ENCODE data around the gene ZBTB39.
"Not testable (repeated sequence)": the region's sequence is repeated elsewhere in the genome, so short reads cannot be mapped to it uniquely, and the experiment has no call there.

Gene ZBTB39

GRCh38 chr12:56980941-56981530, 25.3 kb downstream of the ZBTB39 start:
- DNase-seq (ENCODE audit: low read depth), result no peak

- no peak for DNase-seq (ENCODE audit: low read depth)
Measured at GRCh38 chr12:56980268-56980667, 26.1 kb downstream of the ZBTB39 start.

DNA sequence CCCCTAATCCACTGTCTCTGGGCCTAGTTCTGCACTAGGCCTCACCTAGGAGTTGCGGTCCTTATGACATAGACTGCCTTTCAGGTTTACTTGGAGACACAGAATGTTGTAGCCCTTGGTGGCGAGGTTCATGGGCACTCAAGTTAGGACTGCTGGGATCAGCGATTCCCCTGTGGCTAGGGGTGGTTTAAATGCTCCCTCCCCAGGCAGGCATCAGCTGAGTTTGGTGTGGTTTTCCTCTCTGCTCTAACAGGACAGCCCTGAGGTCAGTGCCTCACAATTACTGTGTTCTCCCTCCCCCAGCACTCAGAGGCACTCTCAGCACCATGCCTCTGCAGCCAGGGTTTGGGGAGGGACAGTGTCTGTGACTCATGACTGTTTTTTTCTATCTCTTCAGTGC, 26.7 kb downstream of the ZBTB39 start:
- DNase-seq (ENCODE audit: low read depth), result no peak

DNA sequence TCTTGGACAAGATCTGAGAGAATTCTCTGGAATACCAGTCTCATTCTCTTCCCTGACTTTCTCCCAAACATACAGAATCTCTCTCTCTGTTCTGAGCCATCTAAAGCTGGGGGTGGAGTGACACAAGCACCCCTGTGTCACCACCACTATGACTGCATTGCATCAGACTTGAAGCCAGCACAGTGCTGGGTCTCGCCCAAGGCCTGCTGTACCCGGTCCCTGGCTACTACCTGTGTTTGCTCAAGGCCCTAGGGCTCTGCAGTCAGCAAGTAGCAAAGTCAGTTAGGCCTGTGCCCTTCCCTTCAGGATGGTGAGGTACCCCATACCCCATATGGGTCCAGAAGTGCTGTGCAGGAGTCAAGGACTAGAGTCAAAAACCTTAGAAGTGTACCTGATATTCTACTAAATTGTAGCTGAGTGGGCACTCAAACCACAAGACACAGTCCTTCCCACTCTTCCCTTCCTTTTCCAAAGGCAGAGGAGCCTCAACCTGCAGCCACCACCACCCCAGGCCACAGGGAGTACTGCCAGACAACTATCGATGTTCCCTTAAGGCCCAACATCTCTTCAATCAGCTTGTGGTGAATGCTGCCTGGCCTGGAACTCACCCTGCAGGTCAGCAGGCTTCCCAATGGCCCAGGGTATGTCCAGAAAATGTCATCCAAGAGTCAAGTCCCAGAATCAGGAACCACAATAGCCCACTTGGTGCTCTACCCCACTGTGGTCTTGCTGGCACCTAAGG, 27.8 kb downstream of the ZBTB39 start:
- DNase-seq (ENCODE audit: low read depth), result no peak

DNA sequence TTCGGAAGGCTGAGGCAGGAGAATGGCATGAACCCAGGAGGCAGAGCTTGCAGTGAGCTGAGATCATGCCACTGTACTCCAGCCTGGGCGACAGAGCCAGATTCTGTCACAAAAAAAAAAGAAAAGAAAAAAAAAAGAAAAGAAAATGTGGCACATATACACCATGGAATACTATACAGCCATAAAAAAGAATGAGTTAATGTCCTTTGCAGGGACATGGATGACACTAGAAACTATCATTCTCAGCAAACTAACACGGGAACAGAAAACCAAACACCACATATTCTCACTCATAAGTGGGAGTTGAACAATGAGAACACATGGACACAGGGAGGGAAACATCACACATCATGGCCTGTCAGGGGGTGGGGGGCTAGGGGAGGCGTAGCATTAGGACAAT, 29.0 kb downstream of the ZBTB39 start:
- DNase-seq (ENCODE audit: low read depth), result not testable (repeated sequence)

DNA sequence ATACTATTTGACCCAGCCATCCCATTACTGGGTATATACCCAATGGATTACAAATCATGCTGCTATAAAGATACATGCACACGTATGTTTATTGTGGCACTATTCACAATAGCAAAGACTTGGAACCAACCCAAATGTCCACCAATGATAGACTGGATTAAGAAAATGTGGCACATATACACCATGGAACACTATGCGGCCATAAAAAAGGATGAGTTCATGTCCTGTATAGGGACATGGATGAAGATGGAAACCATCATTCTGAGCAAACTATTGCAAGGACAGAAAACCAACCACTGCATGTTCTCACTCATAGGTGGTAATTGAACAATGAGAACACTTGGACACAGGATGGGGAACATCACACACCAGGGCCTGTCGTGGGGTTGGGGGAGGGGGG, 32.1 kb downstream of the ZBTB39 start:
- not testable (repeated sequence) for DNase-seq (ENCODE audit: low read depth)

DNA sequence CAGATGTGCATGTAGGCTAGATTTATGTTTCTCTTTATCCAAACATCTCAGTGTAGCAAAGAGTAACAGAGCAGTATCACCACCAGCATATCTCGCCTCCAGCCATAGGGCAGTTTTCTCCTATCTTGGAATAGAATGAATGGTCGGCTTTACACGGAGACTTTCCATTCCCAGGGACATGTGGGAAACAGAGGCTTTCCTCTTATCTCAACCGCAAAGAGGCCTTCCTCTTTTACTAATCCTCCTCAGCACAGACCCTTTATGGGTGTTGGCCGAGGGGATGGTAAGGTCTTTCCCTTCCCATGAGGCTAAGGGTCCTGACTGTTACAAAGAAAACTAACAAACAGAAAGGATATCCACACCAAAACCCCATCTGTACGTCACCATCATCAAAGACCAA, 37.4 kb downstream of the ZBTB39 start:
- DNase-seq (ENCODE audit: low read depth), result not testable (repeated sequence)

GRCh38 chr12:56965997-56966642, 40.2 kb downstream of the ZBTB39 start:
- DNase-seq (ENCODE audit: low read depth), result not testable (repeated sequence)

DNA sequence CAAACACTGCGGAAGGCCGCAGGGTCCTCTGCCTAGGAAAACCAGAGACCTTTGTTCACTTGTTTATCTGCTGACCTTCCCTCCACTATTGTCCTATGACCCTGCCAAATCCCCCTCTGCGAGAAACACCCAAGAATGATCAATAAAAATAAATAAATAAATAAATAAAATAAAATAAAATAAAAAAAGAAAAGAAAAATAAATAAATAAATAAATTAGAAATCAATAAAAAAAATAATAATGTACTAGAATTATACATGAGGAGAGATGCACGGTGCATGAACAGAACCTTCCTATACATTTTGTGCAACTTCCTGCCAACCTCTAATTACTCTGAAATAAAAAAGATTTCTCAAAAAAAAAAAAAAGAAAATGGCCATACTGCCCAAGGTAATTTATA, 41.2 kb downstream of the ZBTB39 start:
- not testable (repeated sequence) for DNase-seq (ENCODE audit: low read depth)

GRCh38 chr12:56963557-56963956, 42.8 kb downstream of the ZBTB39 start:
- DNase-seq (ENCODE audit: low read depth), result not testable (repeated sequence)

DNA sequence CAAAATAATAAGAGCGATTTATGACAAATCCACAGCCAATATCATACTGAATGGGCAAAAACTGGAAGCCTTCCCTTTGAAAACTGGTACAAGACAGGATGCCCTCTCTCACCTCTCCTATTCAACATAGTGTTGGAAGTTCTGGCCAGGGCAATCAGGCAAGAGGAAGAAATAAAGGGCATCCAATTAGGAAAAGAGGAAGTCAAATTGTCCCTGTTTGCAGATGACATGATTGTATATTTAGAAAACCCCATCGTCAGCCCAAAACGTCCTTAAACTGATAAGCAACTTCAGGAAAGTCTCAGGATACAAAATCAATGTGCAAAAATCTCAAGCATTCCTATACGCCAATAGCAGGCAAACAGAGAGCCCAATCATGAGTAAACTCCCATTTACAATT, 44.1 kb downstream of the ZBTB39 start:
- not testable (repeated sequence) for DNase-seq (ENCODE audit: low read depth)

- DNase-seq (ENCODE audit: low read depth), result no peak
Measured at GRCh38 chr12:56958422-56958821, 47.9 kb downstream of the ZBTB39 start.

DNA sequence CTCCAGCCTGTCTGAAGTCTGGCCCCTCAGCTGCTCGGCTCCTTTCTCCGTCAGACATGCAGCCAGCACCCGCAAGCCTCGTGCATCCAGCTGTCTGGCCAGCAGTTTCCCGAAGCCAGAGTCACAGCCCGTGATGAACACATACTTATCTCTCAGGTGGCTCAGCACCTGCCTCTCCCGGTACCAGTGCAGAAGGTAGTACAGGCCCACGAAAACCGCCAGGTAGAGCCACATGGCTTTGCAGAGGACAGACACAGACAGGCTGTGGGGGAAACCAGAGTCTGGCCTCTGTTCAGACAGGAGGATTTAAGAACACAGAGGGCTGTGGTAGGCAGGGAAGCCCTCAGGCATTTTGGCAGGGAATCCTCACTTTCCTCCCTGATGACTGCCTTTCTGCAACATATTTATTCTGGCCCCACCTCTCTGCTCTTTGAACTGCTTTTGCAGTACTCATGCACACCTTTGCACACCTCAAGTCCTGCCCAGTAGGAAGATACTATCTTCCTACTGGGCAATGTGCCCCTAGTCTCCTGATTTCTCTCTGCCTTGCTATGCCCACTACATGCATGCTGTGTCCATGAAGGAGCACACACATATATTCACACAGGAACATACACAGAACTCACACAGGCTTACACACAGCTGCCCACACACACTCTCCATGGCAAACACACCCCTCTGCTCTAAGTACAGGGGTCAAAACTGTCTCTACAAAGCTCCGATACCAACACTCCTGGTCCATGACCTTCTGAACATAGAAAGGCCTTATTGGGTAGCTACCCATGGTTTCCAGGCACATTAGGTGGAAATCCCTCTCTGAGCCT, 48.9 kb downstream of the ZBTB39 start, which contains the start of gene RDH16:
RDH16 (minus strand) TSS at position 380 of the 824 bp plus-strand sequence; CDS start at position 234, 146 bp downstream.
- no peak for DNase-seq (ENCODE audit: low read depth)

GRCh38 chr12:56955631-56956256, 50.6 kb downstream of the ZBTB39 start:
- no peak for DNase-seq (ENCODE audit: low read depth)

- no peak for DNase-seq (ENCODE audit: low read depth)
Measured at GRCh38 chr12:56954958-56955355, 51.4 kb downstream of the ZBTB39 start.

- no peak for DNase-seq (ENCODE audit: low read depth)
Measured at GRCh38 chr12:56954057-56954957, 52.0 kb downstream of the ZBTB39 start.

- DNase-seq (ENCODE audit: low read depth), result no peak
Measured at GRCh38 chr12:56953314-56953713, 53.0 kb downstream of the ZBTB39 start.

DNA sequence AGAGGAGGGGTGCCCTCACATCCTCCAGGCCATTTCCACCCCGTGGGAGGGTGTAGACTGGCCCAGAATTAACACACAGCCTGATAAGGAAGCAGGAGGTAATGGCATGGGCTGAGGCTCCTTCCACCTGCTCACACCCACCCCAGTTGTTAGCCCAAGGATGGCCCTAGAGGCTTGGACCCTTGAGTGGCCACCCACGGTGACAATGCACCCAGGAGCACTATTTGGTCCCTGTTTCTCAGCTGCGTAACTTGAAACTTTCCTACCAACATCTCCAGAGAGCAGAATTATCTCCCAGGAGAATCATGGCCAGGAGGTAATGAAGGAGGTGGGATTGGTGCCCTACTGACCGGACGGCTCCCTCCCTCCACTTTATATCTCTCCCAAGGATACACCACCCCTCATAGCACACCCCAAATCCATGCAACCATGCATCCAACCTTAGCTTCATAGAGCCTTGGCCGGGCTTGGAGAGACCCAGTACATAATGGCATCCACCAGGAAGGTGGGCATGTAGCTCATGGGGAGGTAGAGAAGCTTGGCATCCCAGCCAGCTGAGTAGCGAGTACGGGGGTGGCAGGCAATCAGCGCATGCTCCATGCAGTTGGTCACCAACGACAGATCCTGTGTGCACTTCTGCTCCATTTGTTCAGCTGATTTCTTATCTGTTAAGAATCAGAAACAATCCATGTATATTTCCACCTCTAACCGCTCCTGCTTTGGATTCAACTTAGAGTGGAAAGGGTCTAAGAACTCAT, 54.6 kb downstream of the ZBTB39 start:
- no peak for DNase-seq (ENCODE audit: low read depth)

DNA sequence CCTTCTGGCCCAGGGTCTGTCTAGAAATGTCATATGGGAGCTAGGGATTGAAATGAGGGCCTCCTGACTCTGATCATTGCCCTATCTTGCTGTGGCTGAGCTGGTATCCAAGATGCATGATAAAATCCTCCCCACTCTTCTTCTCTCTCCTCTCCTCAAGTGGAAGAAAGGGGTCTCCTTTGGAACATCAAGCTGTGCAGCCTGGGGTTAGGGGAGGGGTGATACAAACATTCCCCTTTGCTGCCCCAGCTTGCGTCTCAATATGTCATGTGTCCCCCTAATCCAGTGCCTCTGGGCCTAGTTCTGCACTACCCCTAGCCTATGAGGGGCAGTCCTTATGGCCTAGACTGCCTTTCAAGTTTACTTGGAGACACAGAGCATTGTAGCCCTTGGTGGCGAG, 57.5 kb downstream of the ZBTB39 start:
- no peak for DNase-seq (ENCODE audit: low read depth)
